OCI-LY7 (cell line): ENCODE measurements around the gene ADAMTS7.

Experiments
- CTCF ChIP-seq: fragments of 200-600 bp; sonication (generic); conservative IDR thresholded peaks from 2 replicates; pipeline ENCODE4 v1.5.1; 2014; ENCODE audit warnings: mild to moderate bottlenecking, antibody characterized with exemption, low read length, moderate library complexity, mixed read lengths
- EZH2phosphoT487 ChIP-seq: fragments of 200-600 bp; sonication (generic); IDR thresholded peaks from 2 replicates; pipeline ENCODE4 v1.6.1; 2018; ENCODE audit warnings: low read depth, borderline replicate concordance, mild to moderate bottlenecking, mixed run types, antibody characterized with exemption, low read length, moderate library complexity, mixed read lengths

GRCh38 chr15:78750566-78750965 lies 60.7 kb downstream of the ADAMTS7 start:
- TF ChIP-seq CTCF = no peak
- TF ChIP-seq EZH2phosphoT487 = no peak
